Coronary artery (tissue), 2 donors: Measurements from ENCODE around the gene KIF25.

Experiments used
- DNase-seq: peaks from one replicate; pipeline ENCODE4 v3.0.0-alpha.2; 2017; ENCODE audit warnings: low spot score
- H3K27ac ChIP-seq, 2 donors: fragments of 200-600 bp; sonication (generic); one replicate each; pipeline ENCODE4 v1.5.1; 2016 to 2019
- H3K4me3 ChIP-seq: fragments of 200-600 bp; sonication (generic); 2 replicates; pipeline ENCODE4 v1.5.1; 2016; ENCODE audit warnings: mild to moderate bottlenecking, moderate library complexity
- TF ChIP-seq, protein P1 (sequence below): fragments of 200-600 bp; sonication (generic); IDR thresholded peaks from one replicate; pipeline ENCODE4 v1.5.1; 2019; ENCODE audit warnings: antibody characterized with exemption

KIF25 gene

DNA sequence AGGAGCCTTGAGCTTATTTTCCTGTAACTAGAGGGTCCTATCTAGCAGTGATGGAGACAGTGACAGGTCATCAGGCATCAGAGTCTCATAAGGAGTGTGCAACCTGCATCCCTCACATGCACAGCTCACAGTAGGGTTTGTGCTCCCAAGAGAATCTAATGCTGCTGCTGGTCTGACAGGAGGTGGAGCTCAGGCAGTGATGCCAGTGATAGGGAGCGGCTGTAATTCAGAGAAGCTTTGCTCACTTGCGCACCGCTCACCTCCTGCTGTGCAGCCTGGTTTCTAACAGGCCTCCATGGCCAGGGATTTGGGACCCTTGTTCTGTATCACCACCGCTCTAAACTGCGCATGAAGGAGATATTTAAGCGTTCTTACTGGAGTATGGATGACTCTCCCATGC, 5.3 kb downstream of the KIF25 start:
- Histone ChIP-seq H3K4me3 (no peak overlapping the region), H3K27ac (no peak overlapping the region)
- TF ChIP-seq, protein P1, sequence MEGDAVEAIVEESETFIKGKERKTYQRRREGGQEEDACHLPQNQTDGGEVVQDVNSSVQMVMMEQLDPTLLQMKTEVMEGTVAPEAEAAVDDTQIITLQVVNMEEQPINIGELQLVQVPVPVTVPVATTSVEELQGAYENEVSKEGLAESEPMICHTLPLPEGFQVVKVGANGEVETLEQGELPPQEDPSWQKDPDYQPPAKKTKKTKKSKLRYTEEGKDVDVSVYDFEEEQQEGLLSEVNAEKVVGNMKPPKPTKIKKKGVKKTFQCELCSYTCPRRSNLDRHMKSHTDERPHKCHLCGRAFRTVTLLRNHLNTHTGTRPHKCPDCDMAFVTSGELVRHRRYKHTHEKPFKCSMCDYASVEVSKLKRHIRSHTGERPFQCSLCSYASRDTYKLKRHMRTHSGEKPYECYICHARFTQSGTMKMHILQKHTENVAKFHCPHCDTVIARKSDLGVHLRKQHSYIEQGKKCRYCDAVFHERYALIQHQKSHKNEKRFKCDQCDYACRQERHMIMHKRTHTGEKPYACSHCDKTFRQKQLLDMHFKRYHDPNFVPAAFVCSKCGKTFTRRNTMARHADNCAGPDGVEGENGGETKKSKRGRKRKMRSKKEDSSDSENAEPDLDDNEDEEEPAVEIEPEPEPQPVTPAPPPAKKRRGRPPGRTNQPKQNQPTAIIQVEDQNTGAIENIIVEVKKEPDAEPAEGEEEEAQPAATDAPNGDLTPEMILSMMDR = no peak
- peak; percentile 26 for DNase-seq

DNA sequence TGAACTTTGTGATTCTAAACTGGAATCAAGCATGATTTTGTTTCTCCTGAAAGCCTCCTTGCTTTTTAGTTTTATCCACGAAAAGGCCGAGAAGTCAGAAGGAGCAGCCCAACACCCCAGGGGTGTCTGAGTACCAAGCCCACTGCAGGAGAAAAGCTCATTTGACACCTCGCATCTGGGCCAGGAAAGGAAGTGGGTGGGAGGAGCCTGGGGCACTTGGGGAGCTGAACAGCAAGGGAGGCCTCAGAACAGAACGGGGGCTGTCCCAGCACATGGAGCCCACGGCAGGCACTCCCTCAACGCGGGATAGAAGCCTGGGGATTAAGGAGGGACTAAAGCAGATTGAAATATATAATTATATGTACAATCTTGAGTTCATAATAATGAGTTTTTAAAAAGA, 6.6 kb downstream of the KIF25 start:
- no peak for DNase-seq
- Histone ChIP-seq H3K4me3 (no peak overlapping the region), H3K27ac (no peak overlapping the region)
- TF ChIP-seq, protein P1 = no peak

DNA sequence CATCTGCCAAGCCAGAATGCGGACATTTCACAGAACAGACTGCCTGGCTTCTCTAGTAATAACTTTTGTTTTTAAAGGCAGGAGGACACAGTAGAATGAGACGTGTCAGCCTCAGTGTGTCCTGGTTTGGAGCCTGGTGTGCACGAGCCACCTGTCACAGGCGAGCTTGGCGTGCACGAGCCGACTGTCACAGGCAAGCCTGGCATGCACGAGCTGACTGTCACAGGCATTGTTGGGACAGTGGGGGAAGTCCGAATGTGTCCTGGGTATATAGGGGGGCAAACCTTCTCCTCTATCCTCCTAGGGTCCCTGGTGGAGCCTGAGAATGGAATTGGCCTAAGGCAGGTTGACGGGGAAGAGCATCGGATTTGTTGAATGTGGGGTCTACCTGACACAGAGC, 7.5 kb downstream of the KIF25 start:
- no peak overlapping the region for H3K27ac ChIP-seq
- TF ChIP-seq, protein P1 = no peak
- no peak overlapping the region for H3K4me3 ChIP-seq
- DNase-seq = no peak

DNA sequence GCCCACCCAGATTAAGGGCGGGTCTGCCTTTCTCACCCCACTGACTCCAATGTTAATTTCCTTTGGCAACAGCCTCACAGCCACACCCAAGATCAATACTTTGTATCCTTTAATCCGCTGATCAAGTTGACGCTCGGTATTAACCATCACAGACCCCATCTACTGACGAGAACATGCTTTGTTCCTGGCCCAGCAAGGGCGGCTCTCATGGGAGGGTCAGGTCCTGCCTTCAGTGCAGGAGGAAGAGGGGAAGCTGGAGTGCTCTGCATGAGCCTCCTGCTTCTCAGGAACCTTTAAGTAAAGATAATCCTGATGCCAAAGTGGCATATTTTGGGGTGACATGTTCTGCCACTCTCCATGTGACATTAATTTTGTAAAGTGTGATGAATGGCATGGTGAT, 8.3 kb downstream of the KIF25 start:
- no peak for DNase-seq

DNA sequence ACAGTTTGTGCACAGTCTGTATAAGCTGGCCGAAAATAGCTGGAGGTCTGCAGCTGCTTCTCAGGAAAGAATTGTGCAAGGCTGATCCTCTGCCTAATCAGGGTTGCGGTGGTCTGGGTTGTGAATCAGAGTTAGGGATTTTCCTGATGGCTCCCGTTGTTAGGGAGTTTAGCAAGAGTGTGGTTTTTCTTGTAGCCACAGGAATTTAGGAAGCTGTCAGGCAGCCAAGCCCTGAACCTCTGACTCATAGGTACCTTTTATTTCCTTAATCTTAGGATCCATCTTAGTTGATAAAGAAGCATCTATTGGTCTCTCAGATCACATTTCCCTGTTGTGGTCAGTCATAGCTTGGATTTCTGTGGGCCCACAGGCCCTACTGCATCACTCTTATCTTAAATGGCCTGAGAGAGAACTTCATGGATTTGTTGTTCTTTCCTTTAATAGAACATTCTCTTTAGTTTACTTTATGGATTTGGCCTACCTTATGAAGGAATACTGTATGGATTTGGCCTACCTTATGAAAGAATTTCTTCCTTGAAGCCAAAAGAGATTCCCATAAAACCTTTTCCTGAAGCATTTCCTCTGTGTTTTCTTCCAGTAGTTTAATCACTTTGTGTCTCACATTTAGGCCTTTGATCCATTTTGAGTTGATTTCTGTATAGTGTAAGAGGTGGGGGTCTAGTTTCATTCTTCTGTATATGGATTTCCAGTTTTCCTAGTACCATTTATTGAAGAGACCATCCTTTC, 10.3 kb downstream of the KIF25 start:
- TF ChIP-seq, protein P1 = no peak
- peak; percentile 68 for DNase-seq
- Histone ChIP-seq H3K4me3 (no peak overlapping the region), H3K27ac (no peak overlapping the region)

More for the DNA sequence above, 8.3 kb downstream of the KIF25 start:
- TF ChIP-seq, protein P1 = no peak
- Histone ChIP-seq H3K4me3 (no peak overlapping the region), H3K27ac (no peak overlapping the region)

DNA sequence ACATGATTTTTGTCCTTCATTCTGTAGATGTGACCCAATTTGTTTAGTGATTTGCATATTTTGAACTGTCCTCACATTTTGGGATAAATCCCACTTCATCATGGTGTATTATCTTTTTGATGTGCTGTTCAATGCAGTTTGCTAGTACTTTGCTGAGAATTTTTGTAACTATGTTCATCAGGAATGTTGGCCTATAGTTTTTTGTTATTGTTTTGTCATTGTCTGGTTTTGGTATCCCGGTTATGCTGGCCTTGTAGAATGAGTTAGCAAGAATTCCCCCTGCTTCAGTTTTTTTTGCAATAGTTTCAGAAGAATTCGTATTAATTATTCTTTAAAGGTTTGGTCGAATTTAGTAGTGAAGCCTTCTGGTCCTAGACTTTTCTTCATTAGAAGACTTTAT, 11.9 kb downstream of the KIF25 start:
- no peak for DNase-seq
- H3K4me3 ChIP-seq = no peak overlapping the region
- H3K27ac ChIP-seq = no peak overlapping the region
- TF ChIP-seq, protein P1 = no peak

DNA sequence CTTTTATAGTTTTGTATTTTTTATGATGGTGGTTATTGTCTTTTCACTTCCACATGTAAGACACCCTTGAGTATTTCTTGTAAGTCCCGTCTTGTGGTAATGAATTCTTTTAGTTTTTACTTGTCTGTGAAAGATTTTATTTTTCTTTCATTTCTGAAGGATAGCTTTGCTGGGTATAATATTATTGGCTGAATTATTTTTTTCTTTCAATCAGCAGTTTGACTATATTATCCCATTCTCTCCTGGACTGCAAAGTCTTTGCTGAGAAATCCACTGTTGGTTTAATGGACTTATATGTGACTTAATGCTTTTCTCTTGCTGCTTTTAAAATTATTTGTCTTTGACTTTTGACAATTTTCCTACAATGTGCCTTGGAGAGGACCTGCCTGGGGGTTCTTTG, 13.8 kb downstream of the KIF25 start:
- Histone ChIP-seq H3K4me3 (no peak overlapping the region), H3K27ac (no peak overlapping the region)
- TF ChIP-seq, protein P1 = no peak
- DNase-seq = no peak
